HFFc6 (cell line): ENCODE data around the gene GPR162. TPM values are rescaled to one million over a fixed set of nuclear protein-coding genes. Genes with fewer than 3 reads are reported as not detected.

Source experiments
- DNase-seq: peaks from one replicate; pipeline ENCODE4 v3.0.0-alpha.2; 2018
- H3K27ac Mint-ChIP-seq: 2 replicates; pipeline ENCODE4 v1.8.0; 2020; ENCODE audit warnings: mild to moderate bottlenecking, mixed read lengths
- H3K27me3 Mint-ChIP-seq: 2 replicates; pipeline ENCODE4 v1.8.0; 2021; ENCODE audit warnings: mild to moderate bottlenecking, moderate library complexity, mixed read lengths; ENCODE audit not compliant: insufficient read depth
- H3K36me3 Mint-ChIP-seq: 2 replicates; pipeline ENCODE4 v1.8.0; 2021; ENCODE audit warnings: low read depth, mixed read lengths
- H3K4me1 Mint-ChIP-seq: 2 replicates; pipeline ENCODE4 v1.8.0; 2020; ENCODE audit warnings: low read depth, mixed read lengths
- H3K4me3 Mint-ChIP-seq: 2 replicates; pipeline ENCODE4 v1.8.0; 2020; ENCODE audit warnings: mild to moderate bottlenecking, moderate library complexity, mixed read lengths
- H3K9me3 Mint-ChIP-seq: 2 replicates; pipeline ENCODE4 v1.8.0; 2020; ENCODE audit warnings: mild to moderate bottlenecking, mixed read lengths
- CTCF ChIP-seq: fragments of 200-600 bp; sonication (generic); IDR thresholded peaks from 2 replicates; pipeline ENCODE4 v1.5.0; 2021; ENCODE audit warnings: antibody characterized with exemption, mild to moderate bottlenecking
- total RNA-seq, 6 experiments: library from RNA; stranded (reverse); fragmentation: NEBNext Ultra II Directional; extraction: Animal tissue kit (Norgen Biotek cat#: 25700); gene quantifications; 2 replicates in 1 of 6; 3 replicates in 5 of 6; pipeline ENCODE4 v1.2.3, GENCODE V29; 2021

The GPR162 gene
- total RNA-seq, 6 experiments from 2014 or later = 0.78 to 3.1 (median 2.6) TPM

GRCh38 chr12:6834873-6835272, 13.3 kb downstream of the GPR162 start:
- Mint-ChIP-seq H3K27ac (no peak overlapping the region), H3K36me3 (peaks cover 23% of the 10 kb centered on the region; the same call in 1 of the 2 replicates), H3K4me3 (no peak overlapping the region), H3K4me1 (peaks cover 23% of the 10 kb centered on the region), H3K9me3 (no peaks in the 10 kb centered on the region), H3K27me3 (no peaks in the 10 kb centered on the region; the same call in 1 of the 2 replicates)
- no peak for DNase-seq
- no peak for TF ChIP-seq CTCF

- Mint-ChIP-seq H3K4me1 (peaks cover 8% of the 10 kb centered on the region), H3K4me3 (no peak overlapping the region), H3K27me3 (peaks cover 3% of the 10 kb centered on the region; the same call in 1 of the 2 replicates), H3K9me3 (no peaks in the 10 kb centered on the region), H3K36me3 (peaks cover 23% of the 10 kb centered on the region; the same call in 1 of the 2 replicates), H3K27ac (no peak overlapping the region)
- no peak for TF ChIP-seq CTCF
- DNase-seq = no peak
Observed at GRCh38 chr12:6836851-6837250, 15.2 kb downstream of the GPR162 start.

- Mint-ChIP-seq H3K27me3 (0 out of 2 replicates have a peak, but pooled peaks cover 3% of the 10 kb centered on the region), H3K27ac (no peak overlapping the region), H3K4me1 (peaks cover 8% of the 10 kb centered on the region), H3K4me3 (no peak overlapping the region), H3K36me3 (peaks cover 23% of the 10 kb centered on the region; the same call in 1 of the 2 replicates), H3K9me3 (no peaks in the 10 kb centered on the region)
- no peak for DNase-seq
- TF ChIP-seq CTCF = no peak
Observed at GRCh38 chr12:6837370-6838060, 15.9 kb downstream of the GPR162 start.

GRCh38 chr12:6838854-6839253, 17.2 kb downstream of the GPR162 start:
- H3K4me1 Mint-ChIP-seq = no peaks in the 10 kb centered on the region
- no peaks in the 10 kb centered on the region for H3K9me3 Mint-ChIP-seq
- no peak overlapping the region for H3K27ac Mint-ChIP-seq
- DNase-seq = no peak
- H3K36me3 Mint-ChIP-seq = peaks cover 20% of the 10 kb centered on the region; the same call in 1 of the 2 replicates
- H3K27me3 Mint-ChIP-seq = 0 out of 2 replicates have a peak, but pooled peaks cover 3% of the 10 kb centered on the region
- TF ChIP-seq CTCF = no peak
- H3K4me3 Mint-ChIP-seq = no peak overlapping the region

- DNase-seq = no peak
- Mint-ChIP-seq H3K9me3 (no peaks in the 10 kb centered on the region), H3K27me3 (peaks cover 3% of the 10 kb centered on the region; the same call in 1 of the 2 replicates), H3K4me3 (no peak overlapping the region), H3K27ac (no peak overlapping the region), H3K36me3 (peaks cover 17% of the 10 kb centered on the region; the same call in 1 of the 2 replicates), H3K4me1 (no peaks in the 10 kb centered on the region)
- no peak for TF ChIP-seq CTCF
Observed at GRCh38 chr12:6839482-6840201, 18.0 kb downstream of the GPR162 start.
